Endothelial cell (in vitro differentiated cells): ENCODE measurements around the gene CCDC195. TPM values are rescaled to one million over a fixed set of nuclear protein-coding genes. Genes with fewer than 3 reads are reported as not detected.
"Not testable (repeated sequence)": the region's sequence is repeated elsewhere in the genome, so short reads cannot be mapped to it uniquely, and the experiment has no call there.

Experiments used
- DNase-seq: peaks from one replicate; pipeline ENCODE4 v3.0.0; 2021; ENCODE audit warnings: low spot score
- H3K27ac Mint-ChIP-seq: one replicate; pipeline ENCODE4 v1.8.0; 2021; ENCODE audit warnings: mixed read lengths, inconsistent platforms; ENCODE audit not compliant: unreplicated experiment
- H3K27me3 Mint-ChIP-seq: one replicate; pipeline ENCODE4 v1.8.0; 2021; ENCODE audit warnings: mild to moderate bottlenecking, moderate library complexity, mixed read lengths, inconsistent platforms; ENCODE audit not compliant: unreplicated experiment
- H3K36me3 Mint-ChIP-seq: one replicate; pipeline ENCODE4 v1.8.0; 2021; ENCODE audit warnings: mild to moderate bottlenecking, low read depth, mixed read lengths, inconsistent platforms; ENCODE audit not compliant: unreplicated experiment
- H3K4me1 Mint-ChIP-seq: one replicate; pipeline ENCODE4 v1.8.0; 2021; ENCODE audit warnings: mild to moderate bottlenecking, mixed read lengths, inconsistent platforms; ENCODE audit not compliant: unreplicated experiment
- H3K4me3 Mint-ChIP-seq: one replicate; pipeline ENCODE4 v1.8.0; 2021; ENCODE audit warnings: mild to moderate bottlenecking, mixed read lengths, inconsistent platforms; ENCODE audit not compliant: unreplicated experiment
- H3K9me3 Mint-ChIP-seq: one replicate; pipeline ENCODE4 v1.8.0; 2021; ENCODE audit warnings: mixed read lengths, inconsistent platforms; ENCODE audit not compliant: unreplicated experiment
- CTCF ChIP-seq: fragments of 200-600 bp; sonication (generic); IDR thresholded peaks from one replicate; pipeline ENCODE4 v1.5.0; 2021; ENCODE audit warnings: antibody characterized with exemption; ENCODE audit not compliant: unreplicated experiment
- total RNA-seq: library from RNA; stranded (reverse); fragmentation: NEBNext Ultra II Directional; extraction: Animal tissue kit (Norgen Biotek cat#: 25700); gene quantifications from one replicate; pipeline ENCODE4 v1.2.1, GENCODE V29; 2021; ENCODE audit not compliant: unreplicated experiment

CCDC195 gene
- total RNA-seq, 1 donor from 2014 or later = not detected

DNA sequence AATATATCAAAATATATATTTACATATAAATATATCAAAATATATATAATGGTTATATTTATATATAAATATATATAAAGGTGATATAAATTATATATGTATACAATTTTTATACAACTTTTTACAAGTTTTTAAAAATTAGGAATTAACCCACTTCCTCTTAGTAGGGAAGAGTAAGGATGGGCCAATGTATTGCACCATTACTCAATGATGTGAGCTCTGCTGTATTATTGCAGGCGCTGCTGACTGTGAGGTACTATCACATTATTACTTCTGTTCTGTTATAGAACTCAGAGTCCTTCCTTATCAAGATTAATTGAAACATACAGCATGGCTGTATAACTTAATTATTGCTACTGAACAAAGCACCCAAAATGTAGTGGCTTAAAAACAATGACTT is 46.0 kb downstream of the CCDC195 start:
- no peak overlapping the region for H3K4me3 Mint-ChIP-seq
- no peaks in the 10 kb centered on the region for H3K27me3 Mint-ChIP-seq
- no peaks in the 10 kb centered on the region for H3K9me3 Mint-ChIP-seq
- H3K36me3 Mint-ChIP-seq = no peaks in the 10 kb centered on the region
- TF ChIP-seq CTCF = no peak
- H3K4me1 Mint-ChIP-seq = no peaks in the 10 kb centered on the region
- no peak overlapping the region for H3K27ac Mint-ChIP-seq
- DNase-seq = no peak

GRCh38 chr2:224669449-224669848 is 46.7 kb downstream of the CCDC195 start:
- DNase-seq = no peak
- Mint-ChIP-seq H3K4me3 (no peak overlapping the region), H3K9me3 (no peaks in the 10 kb centered on the region), H3K27ac (no peak overlapping the region), H3K27me3 (no peaks in the 10 kb centered on the region), H3K4me1 (no peaks in the 10 kb centered on the region), H3K36me3 (no peaks in the 10 kb centered on the region)
- TF ChIP-seq CTCF = no peak

GRCh38 chr2:224668123-224668909 is 47.8 kb downstream of the CCDC195 start:
- no peak for TF ChIP-seq CTCF
- DNase-seq = no peak
- H3K4me1 Mint-ChIP-seq = no peaks in the 10 kb centered on the region
- H3K27ac Mint-ChIP-seq = no peak overlapping the region
- peaks cover 3% of the 10 kb centered on the region for H3K36me3 Mint-ChIP-seq
- no peaks in the 10 kb centered on the region for H3K27me3 Mint-ChIP-seq
- peaks cover 3% of the 10 kb centered on the region for H3K9me3 Mint-ChIP-seq
- no peak overlapping the region for H3K4me3 Mint-ChIP-seq

- Mint-ChIP-seq H3K4me3 (no peak overlapping the region), H3K27ac (no peak overlapping the region), H3K36me3 (peaks cover 6% of the 10 kb centered on the region), H3K9me3 (peaks cover 9% of the 10 kb centered on the region), H3K4me1 (no peaks in the 10 kb centered on the region), H3K27me3 (peaks cover 3% of the 10 kb centered on the region)
- no peak for DNase-seq
- TF ChIP-seq CTCF = no peak
Observed at GRCh38 chr2:224666951-224667553, 49.1 kb downstream of the CCDC195 start.

DNA sequence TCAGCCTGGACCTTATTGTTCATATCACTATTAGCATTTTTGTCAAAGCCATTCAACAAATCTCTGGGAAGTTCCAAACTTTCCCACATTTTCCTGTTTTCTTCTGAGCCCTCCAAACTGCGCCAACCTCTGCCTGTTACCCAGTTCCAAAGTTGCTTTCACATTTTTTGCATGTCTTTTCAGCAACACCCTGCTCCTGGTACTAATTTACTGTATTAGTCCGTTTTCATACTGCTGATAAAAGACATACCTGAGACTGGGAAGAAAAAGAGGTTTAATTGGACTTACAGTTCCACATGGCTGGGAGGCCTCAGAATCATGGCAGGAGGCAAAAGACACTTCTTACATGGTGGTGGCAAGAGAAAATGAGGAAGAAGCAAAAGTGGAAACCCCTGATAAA is 52.8 kb downstream of the CCDC195 start:
- DNase-seq, H3K9me3 Mint-ChIP-seq, H3K27me3 Mint-ChIP-seq, H3K36me3 Mint-ChIP-seq, H3K4me3 Mint-ChIP-seq, H3K4me1 Mint-ChIP-seq, H3K27ac Mint-ChIP-seq: not testable (repeated sequence)

DNA sequence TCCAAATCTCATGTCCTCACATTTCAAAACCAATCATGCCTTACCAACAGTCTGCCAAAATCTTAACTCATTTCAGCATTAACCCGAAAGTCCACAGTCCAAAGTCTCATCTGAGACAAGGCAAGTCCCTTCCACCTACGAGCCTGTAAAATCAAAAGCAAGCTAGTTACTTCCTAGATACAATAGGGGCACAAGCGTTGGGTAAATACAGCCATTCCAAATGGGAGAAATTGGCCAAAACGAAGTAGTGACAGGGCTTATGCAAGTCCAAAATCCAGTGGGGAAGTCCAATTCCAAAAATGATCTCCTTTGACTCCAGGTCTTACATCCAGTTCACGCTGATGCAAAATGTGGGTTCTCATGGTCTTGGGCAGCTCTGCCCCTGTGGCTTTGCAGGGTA is 54.5 kb downstream of the CCDC195 start:
- not testable (repeated sequence) for H3K4me3 Mint-ChIP-seq, H3K27me3 Mint-ChIP-seq, H3K27ac Mint-ChIP-seq, H3K4me1 Mint-ChIP-seq, H3K36me3 Mint-ChIP-seq, DNase-seq, H3K9me3 Mint-ChIP-seq
